ENCODE measurements around the gene SLIT3.

The SLIT3 gene

DNA sequence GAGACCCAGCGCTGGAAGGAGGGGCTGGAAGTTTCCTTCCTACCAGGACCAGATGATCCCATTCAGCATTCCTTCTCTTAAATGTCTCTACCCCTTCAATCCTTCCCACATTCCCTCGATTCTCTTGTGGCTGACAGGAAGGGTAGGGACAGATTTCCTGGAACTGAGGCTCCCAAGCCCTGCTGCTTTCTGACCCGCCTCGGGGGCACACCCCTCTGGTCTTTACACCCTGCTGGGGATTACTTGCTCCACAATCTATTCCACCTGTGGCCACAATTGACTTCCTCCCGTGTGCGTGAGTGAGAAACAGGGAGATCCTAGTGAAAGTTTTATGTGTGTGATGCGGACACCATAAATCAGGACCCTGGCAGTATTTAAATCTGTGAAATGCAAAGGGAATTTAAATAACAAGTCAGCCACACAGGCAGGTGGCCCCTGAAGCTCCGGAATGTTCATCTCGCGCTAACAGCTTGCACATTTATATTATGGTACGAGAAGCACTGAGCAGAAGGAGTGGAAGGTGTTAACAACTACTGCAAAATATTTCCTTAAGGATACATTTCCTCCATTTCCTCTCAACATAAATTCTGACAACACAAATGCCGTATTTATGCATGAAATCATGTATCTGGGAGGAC lies 237.5 kb downstream of the SLIT3 start:
- H3K36me3 ChIP-seq (replicated peaks), result no peaks in the 10 kb centered on the region
- H3K4me3 ChIP-seq (ENCODE audit: low read depth, low read length), result no peak overlapping the region
- in situ Hi-C loops (cut with HindIII; ENCODE audit: low pct_ligation_motif_present, low sequenced_read_pairs), result no loop called here
- H3K27me3 ChIP-seq (replicated peaks), result no peaks in the 10 kb centered on the region
- TF ChIP-seq, protein P1, sequence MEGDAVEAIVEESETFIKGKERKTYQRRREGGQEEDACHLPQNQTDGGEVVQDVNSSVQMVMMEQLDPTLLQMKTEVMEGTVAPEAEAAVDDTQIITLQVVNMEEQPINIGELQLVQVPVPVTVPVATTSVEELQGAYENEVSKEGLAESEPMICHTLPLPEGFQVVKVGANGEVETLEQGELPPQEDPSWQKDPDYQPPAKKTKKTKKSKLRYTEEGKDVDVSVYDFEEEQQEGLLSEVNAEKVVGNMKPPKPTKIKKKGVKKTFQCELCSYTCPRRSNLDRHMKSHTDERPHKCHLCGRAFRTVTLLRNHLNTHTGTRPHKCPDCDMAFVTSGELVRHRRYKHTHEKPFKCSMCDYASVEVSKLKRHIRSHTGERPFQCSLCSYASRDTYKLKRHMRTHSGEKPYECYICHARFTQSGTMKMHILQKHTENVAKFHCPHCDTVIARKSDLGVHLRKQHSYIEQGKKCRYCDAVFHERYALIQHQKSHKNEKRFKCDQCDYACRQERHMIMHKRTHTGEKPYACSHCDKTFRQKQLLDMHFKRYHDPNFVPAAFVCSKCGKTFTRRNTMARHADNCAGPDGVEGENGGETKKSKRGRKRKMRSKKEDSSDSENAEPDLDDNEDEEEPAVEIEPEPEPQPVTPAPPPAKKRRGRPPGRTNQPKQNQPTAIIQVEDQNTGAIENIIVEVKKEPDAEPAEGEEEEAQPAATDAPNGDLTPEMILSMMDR (IDR thresholded peaks at IDR 0.05; ENCODE audit: low read depth, low read length, missing control alignments), result no peak
- H3K27ac ChIP-seq, result no peak overlapping the region
- no peak for DNase-seq

- Histone ChIP-seq H3K27me3 (replicated peaks) (no peaks in the 10 kb centered on the region), H3K36me3 (replicated peaks) (no peaks in the 10 kb centered on the region), H3K27ac (no peak overlapping the region), H3K4me3 (ENCODE audit: low read depth, low read length) (no peak overlapping the region)
- TF ChIP-seq, protein P1 (IDR thresholded peaks at IDR 0.05; ENCODE audit: low read depth, low read length, missing control alignments), result no peak
- no peak for DNase-seq
- in situ Hi-C loops (cut with HindIII; ENCODE audit: low pct_ligation_motif_present, low sequenced_read_pairs), result no loop called here
These were observed 238.2 kb downstream of the SLIT3 start for GRCh38 chr5:169062690-169063089.

DNA sequence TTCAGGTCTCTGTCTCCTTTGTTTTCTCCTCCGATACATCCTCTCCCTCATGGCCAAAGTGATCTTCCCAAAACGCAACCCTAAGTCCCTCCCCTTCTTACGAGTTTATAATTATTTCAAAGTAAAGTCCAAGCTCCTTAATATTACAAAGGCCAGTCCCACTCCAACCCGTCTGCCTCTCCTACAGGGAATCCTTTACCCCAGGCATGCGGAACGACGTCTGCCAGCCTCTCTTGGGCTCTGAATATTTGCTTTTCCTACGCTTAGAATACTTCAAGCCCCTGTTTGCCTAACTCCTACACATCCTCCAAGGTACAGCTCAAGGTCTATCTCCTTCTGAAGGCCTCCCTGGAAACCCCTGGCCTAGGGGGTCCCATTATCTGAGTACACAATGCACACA lies 246.4 kb downstream of the SLIT3 start:
- TF ChIP-seq, protein P1 (IDR thresholded peaks at IDR 0.05; ENCODE audit: low read depth, low read length, missing control alignments), result no peak

GRCh38 chr5:169052207-169052606 lies 248.7 kb downstream of the SLIT3 start:
- H3K36me3 ChIP-seq (replicated peaks), result no peaks in the 10 kb centered on the region
- no peak overlapping the region for H3K4me3 ChIP-seq (ENCODE audit: low read depth, low read length)
- H3K27me3 ChIP-seq (replicated peaks), result no peaks in the 10 kb centered on the region
- H3K27ac ChIP-seq, result no peak overlapping the region
- in situ Hi-C loops (cut with HindIII; ENCODE audit: low pct_ligation_motif_present, low sequenced_read_pairs), result no loop called here
- no peak for DNase-seq
- TF ChIP-seq, protein P1 (IDR thresholded peaks at IDR 0.05; ENCODE audit: low read depth, low read length, missing control alignments), result no peak

More for the DNA sequence above, 246.4 kb downstream of the SLIT3 start:
- H3K36me3 ChIP-seq (replicated peaks), result no peaks in the 10 kb centered on the region
- DNase-seq, result no peak
- no peak overlapping the region for H3K4me3 ChIP-seq (ENCODE audit: low read depth, low read length)
- in situ Hi-C loops (cut with HindIII; ENCODE audit: low pct_ligation_motif_present, low sequenced_read_pairs), result no loop called here
- no peak overlapping the region for H3K27ac ChIP-seq
- no peaks in the 10 kb centered on the region for H3K27me3 ChIP-seq (replicated peaks)

GRCh38 chr5:169051351-169051750 lies 249.6 kb downstream of the SLIT3 start:
- Histone ChIP-seq H3K36me3 (replicated peaks) (no peaks in the 10 kb centered on the region), H3K4me3 (ENCODE audit: low read depth, low read length) (no peak overlapping the region), H3K27ac (no peak overlapping the region), H3K27me3 (replicated peaks) (no peaks in the 10 kb centered on the region)
- no peak for DNase-seq
- TF ChIP-seq, protein P1 (IDR thresholded peaks at IDR 0.05; ENCODE audit: low read depth, low read length, missing control alignments), result no peak
- in situ Hi-C loops (cut with HindIII; ENCODE audit: low pct_ligation_motif_present, low sequenced_read_pairs), result no loop called here

- DNase-seq, result no peak
- TF ChIP-seq, protein P1 (IDR thresholded peaks at IDR 0.05; ENCODE audit: low read depth, low read length, missing control alignments), result no peak
- in situ Hi-C loops (cut with HindIII; ENCODE audit: low pct_ligation_motif_present, low sequenced_read_pairs), result no loop called here
- Histone ChIP-seq H3K36me3 (replicated peaks) (no peaks in the 10 kb centered on the region), H3K27ac (no peak overlapping the region), H3K27me3 (replicated peaks) (no peaks in the 10 kb centered on the region), H3K4me3 (ENCODE audit: low read depth, low read length) (no peak overlapping the region)
These were observed 250.3 kb downstream of the SLIT3 start for GRCh38 chr5:169050636-169051035.
